Gastrocnemius medialis (tissue), 4 donors: ENCODE results near the gene PPP2R2B.

Experiments
- CTCF ChIP-seq, 5 experiments: fragments of 450-650 bp in 3 of 5; fragments of 200-600 bp in 2 of 5; sonication (generic) in 2 of 5; IDR thresholded peaks in 4 of 5; conservative IDR thresholded peaks in 1 of 5; 1 replicate in 4 of 5; 2 replicates in 1 of 5; pipeline ENCODE4 v1.5.1; 2016 to 2019; ENCODE audit warnings: antibody characterized with exemption in 5 of 5, mild to moderate bottlenecking in 3 of 5, moderate library complexity in 3 of 5
- POLR2A ChIP-seq, 2 donors: fragments of 450-650 bp; IDR thresholded peaks; one replicate each; pipeline ENCODE4 v1.6.1; 2017; ENCODE audit warnings: antibody characterized with exemption in 2 of 2, mild to moderate bottlenecking in 2 of 2, moderate library complexity in 2 of 2

- TF ChIP-seq CTCF (IDR thresholded peaks at IDR 0.05 in 4 of 5, conservative IDR thresholded peaks at IDR 0.05 in 1 of 5) (no peak), POLR2A (IDR thresholded peaks at IDR 0.05) (no peak)
Measured at GRCh38 chr5:146909255-146910068, 30.9 kb upstream of the PPP2R2B start.
